HCT116 (cell line): Measurements from ENCODE around the gene PPM1J. TPM values are rescaled to one million over a fixed set of nuclear protein-coding genes. Genes with fewer than 3 reads are reported as not detected.
A peak's percentile ranks its signal among the peaks of the same experiment; 100 is the strongest.

Source experiments
- ATAC-seq: fragments of 200-7000 bp; cut with Tn5 transposase; 2 replicates; pipeline ENCODE4 v1.9.1; 2020; ENCODE audit warnings: mild to moderate bottlenecking, moderate library complexity
- BruUV-seq: library from RNA; stranded (reverse); fragments of 400-500 nt; replicated peaks from 2 replicates; lab custom pipeline; 2021; lab: Mats Ljungman, UMichigan
- CTCF ChIA-PET: fragments of 300-600 bp; sonication (Branson Sonifier 250); formaldehyde crosslinking; loops from one replicate; lab custom pipeline; 2021; ENCODE audit warnings: antibody characterized with exemption; lab: Charles Lee
- POLR2A ChIA-PET: fragments of 300-600, 350-600 bp; sonication (Branson Sonifier 250); formaldehyde crosslinking; loops from one replicate; lab custom pipeline; 2021; ENCODE audit warnings: antibody characterized with exemption; lab: Charles Lee
- RAD21 ChIA-PET, 2 experiments: fragments of 300-600 bp; sonication (Branson Sonifier 250); formaldehyde crosslinking; loops; one replicate each; lab custom pipeline; 2023; ENCODE audit warnings: low total read pairs in 2 of 2; ENCODE audit not compliant: uncharacterized antibody in 2 of 2, unreplicated experiment in 2 of 2, low non-redundant PET in 1 of 2; lab: Charles Lee
- DNase-seq: peaks from one replicate; pipeline ENCODE4 v3.0.0-alpha.2; 2010; ENCODE audit warnings: low read depth, low spot score
- H2AFZ ChIP-seq: fragments of 200-600 bp; shearing (Covaris generic), sonication (generic); 2 replicates; pipeline ENCODE4 v1.6.1; 2017; ENCODE audit warnings: low read depth, mixed run types, mixed read lengths, antibody characterized with exemption, low read length; ENCODE audit not compliant: poor library complexity, severe bottlenecking
- H3K27ac ChIP-seq: 2 replicates; pipeline ENCODE4 v1.5.1; 2012; ENCODE audit warnings: low read depth, low read length
- H3K27me3 ChIP-seq: fragments of 200-600 bp; sonication (generic); 2 replicates; pipeline ENCODE4 v1.6.1; 2016; ENCODE audit warnings: mixed run types, low read length, mixed read lengths; ENCODE audit not compliant: insufficient read depth
- H3K36me3 ChIP-seq, 2 experiments: fragments of 200-500 bp in 1 of 2; fragments of 200-600 bp in 1 of 2; sonication (Bioruptor generic) in 1 of 2; sonication (generic) in 1 of 2; 2 replicates each; pipeline versions ENCODE4 v1.5.1 to v1.6.1; 2014 to 2016; ENCODE audit warnings: low read length in 2 of 2, inconsistent platforms in 1 of 2, mixed read lengths in 1 of 2, mixed run types in 1 of 2; ENCODE audit not compliant: insufficient read depth in 2 of 2, control insufficient read depth in 1 of 2
- H3K4me1 ChIP-seq, 2 experiments: fragments of 200-600 bp in 1 of 2; sonication (generic) in 1 of 2; 2 replicates each; pipeline versions ENCODE4 v1.5.1 to v1.6.1; 2012 to 2017; ENCODE audit warnings: low read length in 2 of 2, inconsistent platforms in 1 of 2, mild to moderate bottlenecking in 1 of 2, mixed read lengths in 1 of 2, mixed run types in 1 of 2, moderate library complexity in 1 of 2; ENCODE audit not compliant: insufficient read depth in 2 of 2, control insufficient read depth in 1 of 2
- H3K4me2 ChIP-seq: fragments of 200-600 bp; sonication (generic); 2 replicates; pipeline ENCODE4 v1.6.1; 2017; ENCODE audit warnings: mixed run types, low read length, mixed read lengths
- H3K4me3 ChIP-seq, 2 experiments: fragments of 200-600 bp in 1 of 2; sonication (generic) in 1 of 2; replicated peaks in 1 of 2; 2 replicates each; pipeline ENCODE4 v1.5.1; 2011 to 2016; ENCODE audit warnings: low read length in 2 of 2, control low read depth in 1 of 2, low read depth in 1 of 2, mild to moderate bottlenecking in 1 of 2, mixed read lengths in 1 of 2, mixed run types in 1 of 2
- H3K79me2 ChIP-seq: fragments of 200-600 bp; sonication (generic); 2 replicates; pipeline ENCODE4 v1.6.1; 2017; ENCODE audit warnings: mild to moderate bottlenecking, mixed run types, low read length, moderate library complexity, mixed read lengths; ENCODE audit not compliant: insufficient read depth
- H3K9ac ChIP-seq: fragments of 200-600 bp; sonication (generic); 2 replicates; pipeline ENCODE4 v1.6.1; 2016; ENCODE audit warnings: low read length, mixed read lengths
- H3K9me2 ChIP-seq: fragments of 200-600 bp; sonication (generic), shearing (Covaris generic); 2 replicates; pipeline ENCODE4 v1.6.1; 2017; ENCODE audit warnings: mixed run types, mild to moderate bottlenecking, moderate library complexity; ENCODE audit not compliant: insufficient read depth
- H3K9me3 ChIP-seq, 2 experiments: fragments of 200-500 bp in 1 of 2; fragments of 200-600 bp in 1 of 2; sonication (Bioruptor generic) in 1 of 2; sonication (generic) in 1 of 2; 2 replicates each; pipeline ENCODE4 v1.6.1; 2014 to 2017; ENCODE audit warnings: low read length in 2 of 2, mixed read lengths in 2 of 2, inconsistent platforms in 1 of 2, low read depth in 1 of 2, mild to moderate bottlenecking in 1 of 2, mixed run types in 1 of 2, moderate library complexity in 1 of 2; ENCODE audit not compliant: control insufficient read depth in 1 of 2, insufficient read depth in 1 of 2
- H4K20me1 ChIP-seq: fragments of 200-600 bp; sonication (generic), shearing (Covaris generic); 2 replicates; pipeline ENCODE4 v1.6.1; 2017; ENCODE audit warnings: mixed run types, mild to moderate bottlenecking, moderate library complexity; ENCODE audit not compliant: insufficient read depth
- CBX3 ChIP-seq: IDR thresholded peaks from 2 replicates; pipeline ENCODE4 v1.6.1; 2012; ENCODE audit warnings: low read depth
- CEBPB ChIP-seq: IDR thresholded peaks from 2 replicates; pipeline ENCODE4 v1.6.1; 2012; ENCODE audit warnings: low read depth
- CTCF ChIP-seq, 3 experiments: fragments of 200-600 bp in 1 of 3; sonication (generic) in 1 of 3; IDR thresholded peaks in 2 of 3; conservative IDR thresholded peaks in 1 of 3; 2 replicates each; pipeline ENCODE4 v1.5.1; 2012 to 2017; ENCODE audit warnings: low read depth in 2 of 3, low read length in 2 of 3, antibody characterized with exemption in 1 of 3, borderline replicate concordance in 1 of 3, control low read depth in 1 of 3, mild to moderate bottlenecking in 1 of 3, mixed read lengths in 1 of 3, mixed run types in 1 of 3, moderate library complexity in 1 of 3; ENCODE audit not compliant: insufficient read depth in 1 of 3
- EGR1 ChIP-seq: IDR thresholded peaks from 2 replicates; pipeline ENCODE4 v1.6.1; 2012; ENCODE audit warnings: low read depth
- ELF1 ChIP-seq: IDR thresholded peaks from 2 replicates; pipeline ENCODE4 v1.6.1; 2012; ENCODE audit warnings: low read depth, borderline replicate concordance
- EZH2 ChIP-seq: fragments of 200-600 bp; sonication (generic); IDR thresholded peaks from 2 replicates; pipeline ENCODE4 v1.6.1; 2017; ENCODE audit warnings: antibody characterized with exemption, mixed run types
- EZH2phosphoT487 ChIP-seq: fragments of 200-600 bp; IDR thresholded peaks from 2 replicates; pipeline ENCODE4 v1.6.1; 2018; ENCODE audit warnings: antibody characterized with exemption, borderline replicate concordance
- FOSL1 ChIP-seq: IDR thresholded peaks from 2 replicates; pipeline ENCODE4 v1.6.1; 2012; ENCODE audit warnings: low read depth
- JUND ChIP-seq: IDR thresholded peaks from 2 replicates; pipeline ENCODE4 v1.6.1; 2012
- MAX ChIP-seq: IDR thresholded peaks from 2 replicates; pipeline ENCODE4 v1.6.1; 2012
- POLR2A ChIP-seq: IDR thresholded peaks from 2 replicates; pipeline ENCODE4 v1.7.0; 2011; ENCODE audit warnings: borderline replicate concordance; ENCODE audit not compliant: insufficient read depth, insufficient read length; ENCODE audit errors: extremely low read depth
- POLR2AphosphoS5 ChIP-seq: IDR thresholded peaks from 2 replicates; pipeline ENCODE4 v1.6.1; 2011; ENCODE audit warnings: mild to moderate bottlenecking, low read depth, low read length, moderate library complexity
- REST ChIP-seq: IDR thresholded peaks from 2 replicates; pipeline ENCODE4 v1.6.1; 2012; ENCODE audit warnings: low read depth
- SIN3A ChIP-seq: IDR thresholded peaks from 2 replicates; pipeline ENCODE4 v1.6.1; 2012; ENCODE audit warnings: low read depth
- SP1 ChIP-seq: IDR thresholded peaks from 2 replicates; pipeline ENCODE4 v1.6.1; 2012; ENCODE audit warnings: low read depth
- SRF ChIP-seq: IDR thresholded peaks from 2 replicates; pipeline ENCODE4 v1.6.1; 2012; ENCODE audit warnings: low read depth
- TCF7L2 ChIP-seq: IDR thresholded peaks from 2 replicates; pipeline ENCODE4 v1.7.0; 2011; ENCODE audit warnings: borderline replicate concordance, inconsistent platforms; ENCODE audit not compliant: insufficient read depth, insufficient read length; ENCODE audit errors: extremely low read depth
- YY1 ChIP-seq: IDR thresholded peaks from 2 replicates; pipeline ENCODE4 v1.6.1; 2011; ENCODE audit warnings: low read length, low read depth, moderate library complexity, mild to moderate bottlenecking; ENCODE audit not compliant: insufficient replicate concordance; ENCODE audit errors: extremely low read depth
- ZFX ChIP-seq: fragments of 450-650 bp; IDR thresholded peaks from 2 replicates; pipeline ENCODE4 v1.6.1; 2017
- ZNF274 ChIP-seq: fragments of 200-500 bp; sonication (Bioruptor generic); IDR thresholded peaks from 2 replicates; pipeline ENCODE4 v1.6.1; 2014; ENCODE audit warnings: mild to moderate bottlenecking, low read depth, low read length, inconsistent platforms
- intact Hi-C: fragments of 100-400 bp; cut with micrococcal nuclease; formaldehyde crosslinking; loops from 2 replicates; pipeline ENCODE4 v1.10.0; 2022
- total RNA-seq: library from RNA; stranded (reverse); gene quantifications from one replicate; pipeline ENCODE4 v1.2.1, GENCODE V29; 2021; ENCODE audit not compliant: unreplicated experiment

The PPM1J gene
- total RNA-seq, 1 experiment from 2014 or later = 7.5 TPM

GRCh38 chr1:112703706-112704105 lies 11.4 kb downstream of the PPM1J start:
- H3K4me2 ChIP-seq = peak overlapping the region; percentile 93; the same call in 1 of the 2 replicates
- peaks cover 54 to 78% of the 10 kb centered on the region in 2 experiments for H3K4me1 ChIP-seq
- no peak for ATAC-seq
- peaks cover 2 to 23% of the 10 kb centered on the region in 2 experiments; a peak in 1 of 4 replicates for H3K36me3 ChIP-seq
- H3K9me2 ChIP-seq = no peaks in the 10 kb centered on the region
- ChIA-PET POLR2A (interaction anchor here (1.1 to 2.6 kb wide), 2 partner anchors 29 to 312 kb away, joined by 3 to 9 read pairs; partner anchors contain the start of gene MOV10), CTCF (interaction anchor here (1.4 to 1.8 kb wide), 3 partner anchors 12 to 405 kb away, joined by 3 to 13 read pairs (median 5); partner anchors contain the start of genes LRIG2 and PPM1J), RAD21 (interaction anchor here in 1 of 2 experiments (0.6 kb wide), 1 partner anchor 27 kb away, joined by 3 read pairs; no protein-coding TSS in a partner anchor)
- no peaks in the 10 kb centered on the region for H3K27me3 ChIP-seq
- H3K9me3 ChIP-seq = no peaks in the 10 kb centered on the region
- H3K4me3 ChIP-seq = no peak overlapping the region
- H2AFZ ChIP-seq = no peak overlapping the region
- H3K9ac ChIP-seq = no peak overlapping the region
- no peak overlapping the region; the same call in 1 of the 2 replicates for H3K27ac ChIP-seq
- TF ChIP-seq MAX (no peak), JUND (no peak), ZFX (no peak), EZH2 (no peak), REST (no peak), YY1 (no peak), POLR2A (no peak), SIN3A (no peak), CTCF (IDR thresholded peaks at IDR 0.05 in 2 of 3, conservative IDR thresholded peaks at IDR 0.05 in 1 of 3; ENCODE audit: borderline replicate concordance in 1 of 3, insufficient read depth in 1 of 3, low read depth in 2 of 3, low read length in 2 of 3) (no peak), ZNF274 (no peak), POLR2AphosphoS5 (no peak), EZH2phosphoT487 (no peak), CBX3 (no peak), ELF1 (no peak), TCF7L2 (no peak), SP1 (no peak), FOSL1 (no peak), SRF (no peak), EGR1 (no peak), CEBPB (no peak)
- no TSS peak for BruUV-seq
- no peak for DNase-seq
- intact Hi-C loops = loop anchor here (2.0 to 10.0 kb wide), 3 partner anchors 29 to 179 kb away; partner anchors contain the start of gene MOV10
- H4K20me1 ChIP-seq = no peaks in the 10 kb centered on the region
- peaks cover 39% of the 10 kb centered on the region for H3K79me2 ChIP-seq
